MM.1S (cell line): ENCODE results near the gene APRT.

Experiments
- DNase-seq: peaks from one replicate; pipeline ENCODE4 v3.0.0-alpha.2; 2015
- H2AFZ ChIP-seq: fragments of 300-600 bp; sonication (generic); 2 replicates; pipeline ENCODE4 v1.6.0; 2016; ENCODE audit warnings: antibody characterized with exemption, low read length
- H3F3A ChIP-seq: fragments of 300-600 bp; sonication (generic); 2 replicates; pipeline ENCODE4 v1.6.1; 2016; ENCODE audit warnings: mild to moderate bottlenecking, antibody characterized with exemption, low read length, moderate library complexity, mixed read lengths; ENCODE audit not compliant: insufficient read depth
- H3K27ac ChIP-seq: fragments of 300-600 bp; sonication (generic); 2 replicates; pipeline ENCODE4 v1.5.1; 2016; ENCODE audit warnings: mild to moderate bottlenecking, low read length
- H3K27me3 ChIP-seq: fragments of 300-600 bp; sonication (generic); replicated peaks from 2 replicates; pipeline ENCODE4 v1.6.0; 2016; ENCODE audit warnings: low read length; ENCODE audit not compliant: insufficient read depth
- H3K36me3 ChIP-seq: fragments of 300-600 bp; sonication (generic); replicated peaks from 2 replicates; pipeline ENCODE4 v1.6.1; 2016; ENCODE audit warnings: mild to moderate bottlenecking, low read length, mixed read lengths; ENCODE audit not compliant: insufficient read depth
- H3K4me1 ChIP-seq: fragments of 300-600 bp; sonication (generic); 2 replicates; pipeline ENCODE4 v1.6.1; 2016; ENCODE audit warnings: low read length, mixed read lengths
- H3K4me2 ChIP-seq: fragments of 300-600 bp; sonication (generic); 2 replicates; pipeline ENCODE4 v1.6.0; 2016; ENCODE audit warnings: low read depth, low read length
- H3K4me3 ChIP-seq: fragments of 300-600 bp; sonication (generic); 2 replicates; pipeline ENCODE4 v1.5.1; 2016; ENCODE audit warnings: low read length, mixed read lengths
- H3K79me2 ChIP-seq: fragments of 300-600 bp; sonication (generic); 2 replicates; pipeline ENCODE4 v1.6.1; 2016; ENCODE audit warnings: mixed run types, low read length, mixed read lengths
- H3K9ac ChIP-seq: fragments of 300-600 bp; sonication (generic); 2 replicates; pipeline ENCODE4 v1.6.1; 2016; ENCODE audit warnings: low read length, mixed read lengths
- H3K9me2 ChIP-seq: fragments of 300-600 bp; sonication (generic); replicated peaks from 2 replicates; pipeline ENCODE4 v1.6.1; 2016; ENCODE audit warnings: mild to moderate bottlenecking, low read length, mixed read lengths; ENCODE audit not compliant: insufficient read depth
- H3K9me3 ChIP-seq: fragments of 300-600 bp; sonication (generic); replicated peaks from 2 replicates; pipeline ENCODE4 v1.6.1; 2016; ENCODE audit warnings: mild to moderate bottlenecking, low read length, mixed read lengths; ENCODE audit not compliant: insufficient read depth
- H4K20me1 ChIP-seq: fragments of 300-600 bp; sonication (generic); 2 replicates; pipeline ENCODE4 v1.6.1; 2016; ENCODE audit warnings: mild to moderate bottlenecking, low read length, moderate library complexity, mixed read lengths; ENCODE audit not compliant: insufficient read depth
- EZH2 ChIP-seq: fragments of 300-600 bp; sonication (generic); optimal IDR thresholded peaks from 2 replicates; pipeline ENCODE3; 2017; ENCODE audit warnings: low read depth, mild to moderate bottlenecking, antibody characterized with exemption, low read length, mixed read lengths
- EZH2phosphoT487 ChIP-seq: fragments of 300-600 bp; sonication (generic); IDR thresholded peaks from 2 replicates; pipeline ENCODE4 v1.6.1; 2018; ENCODE audit warnings: antibody characterized with exemption, low read length
- TF ChIP-seq, protein P1 (sequence below): fragments of 300-600 bp; sonication (generic); IDR thresholded peaks from 2 replicates; pipeline ENCODE4 v1.5.1; 2016; ENCODE audit warnings: antibody characterized with exemption, low read length, mixed read lengths

APRT gene

DNA sequence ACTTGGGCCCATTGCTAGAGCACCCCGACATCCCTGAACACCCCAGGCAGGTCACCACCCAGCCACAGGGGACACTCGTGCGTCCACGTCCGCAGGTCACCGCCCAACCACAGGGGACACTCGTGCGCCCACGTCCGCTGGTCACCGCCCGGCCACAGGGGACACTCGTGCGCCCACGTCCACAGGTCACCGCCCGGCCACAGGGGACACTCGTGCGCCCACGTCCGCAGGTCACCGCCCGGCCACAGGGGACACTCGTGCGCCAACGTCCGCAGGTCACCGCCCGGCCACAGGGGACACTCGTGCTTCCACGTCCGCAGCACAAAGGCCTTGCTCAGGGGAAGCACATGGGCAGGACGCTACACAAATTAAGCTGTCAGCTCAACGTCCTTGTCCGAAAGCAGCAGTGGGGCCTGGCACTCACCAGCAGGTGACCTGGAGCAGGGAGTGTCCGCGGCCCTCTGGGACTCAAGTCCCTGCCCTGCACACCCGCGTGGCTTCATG is 27.4 kb upstream of the APRT start:
- Histone ChIP-seq H3K9ac (no peak overlapping the region), H3K9me3 (no peaks in the 10 kb centered on the region), H3K27ac (no peak overlapping the region), H3K4me2 (no peak overlapping the region), H3K79me2 (no peaks in the 10 kb centered on the region), H3F3A (no peaks in the 10 kb centered on the region), H3K4me1 (no peaks in the 10 kb centered on the region), H3K4me3 (no peak overlapping the region), H3K36me3 (no peaks in the 10 kb centered on the region), H4K20me1 (no peaks in the 10 kb centered on the region), H3K27me3 (no peaks in the 10 kb centered on the region; the same call in none of the 2 replicates), H3K9me2 (no peaks in the 10 kb centered on the region), H2AFZ (no peak overlapping the region)
- TF ChIP-seq EZH2phosphoT487, result no peak
- TF ChIP-seq EZH2, result no peak
- TF ChIP-seq, protein P1, sequence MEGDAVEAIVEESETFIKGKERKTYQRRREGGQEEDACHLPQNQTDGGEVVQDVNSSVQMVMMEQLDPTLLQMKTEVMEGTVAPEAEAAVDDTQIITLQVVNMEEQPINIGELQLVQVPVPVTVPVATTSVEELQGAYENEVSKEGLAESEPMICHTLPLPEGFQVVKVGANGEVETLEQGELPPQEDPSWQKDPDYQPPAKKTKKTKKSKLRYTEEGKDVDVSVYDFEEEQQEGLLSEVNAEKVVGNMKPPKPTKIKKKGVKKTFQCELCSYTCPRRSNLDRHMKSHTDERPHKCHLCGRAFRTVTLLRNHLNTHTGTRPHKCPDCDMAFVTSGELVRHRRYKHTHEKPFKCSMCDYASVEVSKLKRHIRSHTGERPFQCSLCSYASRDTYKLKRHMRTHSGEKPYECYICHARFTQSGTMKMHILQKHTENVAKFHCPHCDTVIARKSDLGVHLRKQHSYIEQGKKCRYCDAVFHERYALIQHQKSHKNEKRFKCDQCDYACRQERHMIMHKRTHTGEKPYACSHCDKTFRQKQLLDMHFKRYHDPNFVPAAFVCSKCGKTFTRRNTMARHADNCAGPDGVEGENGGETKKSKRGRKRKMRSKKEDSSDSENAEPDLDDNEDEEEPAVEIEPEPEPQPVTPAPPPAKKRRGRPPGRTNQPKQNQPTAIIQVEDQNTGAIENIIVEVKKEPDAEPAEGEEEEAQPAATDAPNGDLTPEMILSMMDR, result no peak
- no peak for DNase-seq

DNA sequence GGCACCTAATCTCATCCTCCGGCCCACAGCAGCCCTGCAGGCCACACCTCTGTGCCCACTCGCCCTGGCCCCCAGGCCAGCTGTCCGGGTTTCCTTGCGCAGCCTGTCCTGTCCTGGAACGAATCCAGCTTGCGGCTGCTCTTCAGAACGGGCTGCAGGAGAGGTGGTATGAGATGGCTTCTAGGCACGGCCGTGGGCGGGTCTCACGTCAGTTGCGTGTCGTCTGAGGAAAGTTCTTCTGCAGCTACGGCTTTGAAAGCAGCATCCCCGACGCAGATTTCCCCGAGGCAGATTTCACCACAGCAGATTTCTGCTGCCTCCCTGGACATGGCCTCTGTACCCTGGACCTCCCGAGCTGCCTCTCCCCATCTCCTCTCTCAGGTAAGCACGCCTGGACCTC is 26.8 kb upstream of the APRT start:
- TF ChIP-seq, protein P1, result no peak
- no peak for TF ChIP-seq EZH2phosphoT487
- Histone ChIP-seq H3K27ac (no peak overlapping the region), H3K4me1 (no peaks in the 10 kb centered on the region)

DNA sequence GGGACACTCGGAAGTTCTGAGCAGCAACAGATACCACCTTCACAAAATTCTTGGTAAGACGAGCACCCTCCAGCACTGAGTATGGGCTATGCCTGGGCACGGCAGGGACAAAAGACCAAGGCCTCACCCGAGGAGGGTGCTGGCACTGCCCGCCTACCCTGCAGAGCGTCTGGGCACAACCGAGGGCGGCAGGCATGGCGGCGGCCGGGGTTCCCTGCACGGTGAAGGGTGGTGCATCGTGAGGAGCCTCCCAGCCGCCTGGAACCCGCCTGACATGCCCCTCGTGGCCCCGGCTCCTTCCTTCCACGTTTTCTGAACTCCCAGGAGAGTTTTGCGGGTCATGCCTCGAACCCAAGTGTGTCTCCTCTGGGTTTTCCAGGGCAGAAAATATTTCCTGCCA is 26.1 kb upstream of the APRT start:
- no peaks in the 10 kb centered on the region for H4K20me1 ChIP-seq
- TF ChIP-seq, protein P1, result no peak
- TF ChIP-seq EZH2 (no peak), EZH2phosphoT487 (no peak)
- no peaks in the 10 kb centered on the region for H3K36me3 ChIP-seq

More for the DNA sequence above, 26.8 kb upstream of the APRT start:
- no peak overlapping the region for H2AFZ ChIP-seq
- no peaks in the 10 kb centered on the region for H3K9me3 ChIP-seq
- H3K4me3 ChIP-seq, result no peak overlapping the region
- H3K9ac ChIP-seq, result no peak overlapping the region
- no peaks in the 10 kb centered on the region for H3K79me2 ChIP-seq
- no peak overlapping the region for H3K4me2 ChIP-seq
- H3K36me3 ChIP-seq, result no peaks in the 10 kb centered on the region
- H3K9me2 ChIP-seq, result no peaks in the 10 kb centered on the region
- H4K20me1 ChIP-seq, result no peaks in the 10 kb centered on the region
- DNase-seq, result no peak
- no peaks in the 10 kb centered on the region for H3F3A ChIP-seq
- H3K27me3 ChIP-seq, result no peaks in the 10 kb centered on the region; the same call in none of the 2 replicates

More for the DNA sequence above, 26.1 kb upstream of the APRT start:
- DNase-seq, result no peak
- Histone ChIP-seq H3K79me2 (no peaks in the 10 kb centered on the region), H3K9me2 (no peaks in the 10 kb centered on the region), H3K9me3 (no peaks in the 10 kb centered on the region), H3F3A (no peaks in the 10 kb centered on the region), H3K4me1 (no peaks in the 10 kb centered on the region), H2AFZ (no peak overlapping the region), H3K4me2 (no peak overlapping the region), H3K27me3 (no peaks in the 10 kb centered on the region; the same call in none of the 2 replicates), H3K27ac (no peak overlapping the region), H3K4me3 (no peak overlapping the region), H3K9ac (no peak overlapping the region)
